Measurements from ENCODE around the gene ATXN1.

ATXN1 gene

GRCh38 chr6:16592223-16592911, 168.9 kb downstream of the ATXN1 start:
- H3K36me3 Mint-ChIP-seq (ENCODE audit: low read depth): no peaks in the 10 kb centered on the region
- H3K4me3 Mint-ChIP-seq: no peak overlapping the region
- H3K4me1 Mint-ChIP-seq: no peaks in the 10 kb centered on the region
- peaks cover 11% of the 10 kb centered on the region for H3K27me3 Mint-ChIP-seq (ENCODE audit: low read depth, poor library complexity)
- no peaks in the 10 kb centered on the region for H3K9me3 Mint-ChIP-seq
- DNase-seq: no peak
- no peak for TF ChIP-seq CTCF (IDR thresholded peaks at IDR 0.05)
- no peak overlapping the region for H3K27ac Mint-ChIP-seq

- TF ChIP-seq CTCF (IDR thresholded peaks at IDR 0.05): no peak
- Mint-ChIP-seq H3K4me3 (no peak overlapping the region), H3K36me3 (ENCODE audit: low read depth) (no peaks in the 10 kb centered on the region), H3K4me1 (no peaks in the 10 kb centered on the region), H3K27me3 (ENCODE audit: low read depth, poor library complexity) (peaks cover 11% of the 10 kb centered on the region), H3K27ac (no peak overlapping the region), H3K9me3 (no peaks in the 10 kb centered on the region)
- DNase-seq: no peak
Observed at GRCh38 chr6:16591396-16592222, 169.7 kb downstream of the ATXN1 start.

DNA sequence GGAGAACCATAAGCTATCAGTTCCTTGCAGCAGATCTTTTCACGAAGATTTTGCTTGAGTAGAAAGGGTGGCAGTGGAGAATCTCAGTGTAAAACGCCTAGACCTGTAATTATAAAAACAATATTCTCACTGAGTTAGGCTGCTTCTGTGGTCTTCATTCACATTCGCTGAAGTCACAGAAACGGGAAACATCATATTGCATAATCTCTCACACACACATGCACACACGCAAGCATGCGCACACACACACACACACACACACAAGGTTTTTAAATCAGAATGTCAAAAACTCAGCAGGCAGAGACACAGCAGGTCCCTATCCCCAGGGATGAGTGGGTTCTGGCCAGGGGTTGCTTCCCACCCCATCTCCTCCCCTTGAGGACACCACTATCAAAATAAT, 175.5 kb downstream of the ATXN1 start:
- Mint-ChIP-seq H3K36me3 (ENCODE audit: low read depth) (peaks cover 10% of the 10 kb centered on the region), H3K9me3 (no peaks in the 10 kb centered on the region), H3K27me3 (ENCODE audit: low read depth, poor library complexity) (peaks cover 7% of the 10 kb centered on the region), H3K4me3 (no peak overlapping the region), H3K27ac (peak overlapping the region; percentile 20), H3K4me1 (peaks cover 4% of the 10 kb centered on the region)
- TF ChIP-seq CTCF (IDR thresholded peaks at IDR 0.05): no peak
- DNase-seq: no peak

- H3K4me1 Mint-ChIP-seq: peaks cover 4% of the 10 kb centered on the region
- H3K9me3 Mint-ChIP-seq: no peaks in the 10 kb centered on the region
- no peak overlapping the region for H3K27ac Mint-ChIP-seq
- DNase-seq: no peak
- H3K36me3 Mint-ChIP-seq (ENCODE audit: low read depth): peaks cover 10% of the 10 kb centered on the region
- no peak overlapping the region for H3K4me3 Mint-ChIP-seq
- peaks cover 5% of the 10 kb centered on the region for H3K27me3 Mint-ChIP-seq (ENCODE audit: low read depth, poor library complexity)
- no peak for TF ChIP-seq CTCF (IDR thresholded peaks at IDR 0.05)
Observed at GRCh38 chr6:16583144-16583762, 178.0 kb downstream of the ATXN1 start.

- no peak for TF ChIP-seq CTCF (IDR thresholded peaks at IDR 0.05)
- DNase-seq: no peak
- Mint-ChIP-seq H3K27ac (no peak overlapping the region), H3K9me3 (no peaks in the 10 kb centered on the region), H3K4me1 (peaks cover 4% of the 10 kb centered on the region), H3K4me3 (no peak overlapping the region), H3K36me3 (ENCODE audit: low read depth) (peaks cover 10% of the 10 kb centered on the region), H3K27me3 (ENCODE audit: low read depth, poor library complexity) (peaks cover 3% of the 10 kb centered on the region)
Observed at GRCh38 chr6:16582446-16583143, 178.7 kb downstream of the ATXN1 start.
